ENCODE data around the gene RNF182. TPM values are rescaled to one million over a fixed set of nuclear protein-coding genes. Genes with fewer than 3 reads are reported as not detected.
A peak's percentile ranks its signal among the peaks of the same experiment; 100 is the strongest.
"Not testable (repeated sequence)": the region's sequence is repeated elsewhere in the genome, so short reads cannot be mapped to it uniquely, and the experiment has no call there.

The RNF182 gene
- total and polyA plus RNA-seq, 2 donors (not counting 1 experiment from before 2014, with no cell fraction given): 2.5 to 14.1 TPM

DNA sequence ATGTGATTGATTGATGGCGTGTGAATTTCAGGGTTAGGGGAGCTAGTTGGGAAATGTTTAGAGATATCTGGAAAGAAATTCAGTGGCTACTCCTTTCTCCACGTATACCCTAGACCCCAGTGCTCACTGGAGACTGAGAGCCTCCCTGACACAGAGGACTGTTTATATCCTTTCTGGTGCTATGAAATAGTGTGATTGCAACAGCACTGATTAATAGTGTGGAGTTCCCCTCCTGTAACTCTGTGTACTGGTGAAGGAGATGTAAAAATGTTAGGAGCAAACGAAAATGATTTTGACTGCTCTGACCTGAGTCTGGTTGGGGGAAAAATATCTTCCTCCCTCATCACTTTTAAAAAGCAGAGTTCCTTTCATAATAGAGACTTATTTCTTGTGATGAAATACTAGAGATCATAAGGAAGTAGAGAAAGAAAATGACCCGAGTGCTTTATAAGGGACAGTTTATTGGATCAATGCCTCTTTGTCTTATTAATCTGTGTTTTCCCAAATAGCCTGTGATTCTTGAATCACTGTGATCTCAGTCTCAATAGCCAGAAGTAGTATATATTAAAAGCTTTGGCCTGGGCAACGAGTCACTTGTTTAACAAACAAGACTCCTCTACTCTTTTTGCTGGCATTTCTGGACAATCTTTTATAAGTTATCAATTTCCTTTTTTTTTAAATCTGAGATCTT is 92.3 kb downstream of the RNF182 start:
- H3K4me1 ChIP-seq (ENCODE audit: control insufficient read depth, extremely low read depth, insufficient read depth, low read length): no peaks in the 10 kb centered on the region
- no peaks in the 10 kb centered on the region for H3K79me2 ChIP-seq (ENCODE audit: control insufficient read depth, insufficient read depth, low read length)
- TF ChIP-seq CTCF (conservative IDR thresholded peaks at IDR 0.05 in 1 of 2, IDR thresholded peaks at IDR 0.05 in 1 of 2; ENCODE audit: low read depth in 1 of 2, low read length in 2 of 2) (no peak), EZH2 (IDR thresholded peaks at IDR 0.05; ENCODE audit: low read length, missing control alignments) (no peak)
- peaks cover 2% of the 10 kb centered on the region for H3K27me3 ChIP-seq (ENCODE audit: control insufficient read depth, insufficient read depth, low read length)
- H3K36me3 ChIP-seq (ENCODE audit: control insufficient read depth, insufficient read depth, low read length): no peaks in the 10 kb centered on the region
- no peaks in the 10 kb centered on the region for H4K20me1 ChIP-seq (ENCODE audit: control insufficient read depth, extremely low read depth, insufficient read depth, low read length)
- H3K27ac ChIP-seq (ENCODE audit: insufficient read depth, low read length): no peak overlapping the region
- peak in 1 of 2 donors; percentile 66 for DNase-seq (ENCODE audit: low read depth in 2 of 2)
- no peak overlapping the region for H3K9ac ChIP-seq (ENCODE audit: insufficient read depth, low read length)
- no peak overlapping the region for H2AFZ ChIP-seq (ENCODE audit: low read length)
- no peak overlapping the region for H3K4me3 ChIP-seq (replicated peaks in 1 of 4; ENCODE audit: control extremely low read depth in 1 of 4, insufficient read depth in 1 of 4, low read depth in 3 of 4, low read length in 4 of 4)
- H3K9me3 ChIP-seq (ENCODE audit: control insufficient read depth, insufficient read depth, low read depth, low read length): no peaks in the 10 kb centered on the region
- no peak overlapping the region for H3K4me2 ChIP-seq (ENCODE audit: extremely low read depth, insufficient read depth, low read length)

GRCh38 chr6:14017626-14018475 is 93.1 kb downstream of the RNF182 start:
- no peaks in the 10 kb centered on the region for H4K20me1 ChIP-seq (ENCODE audit: control insufficient read depth, extremely low read depth, insufficient read depth, low read length)
- H3K79me2 ChIP-seq (ENCODE audit: control insufficient read depth, insufficient read depth, low read length): no peaks in the 10 kb centered on the region
- no peak for TF ChIP-seq CTCF (conservative IDR thresholded peaks at IDR 0.05 in 1 of 2, IDR thresholded peaks at IDR 0.05 in 1 of 2; ENCODE audit: low read depth in 1 of 2, low read length in 2 of 2)
- TF ChIP-seq EZH2 (IDR thresholded peaks at IDR 0.05; ENCODE audit: low read length, missing control alignments): no peak
- H3K4me2 ChIP-seq (ENCODE audit: extremely low read depth, insufficient read depth, low read length): no peak overlapping the region
- no peaks in the 10 kb centered on the region for H3K9me3 ChIP-seq (ENCODE audit: control insufficient read depth, insufficient read depth, low read depth, low read length)
- no peaks in the 10 kb centered on the region for H3K27me3 ChIP-seq (ENCODE audit: control insufficient read depth, insufficient read depth, low read length)
- DNase-seq (ENCODE audit: low read depth in 2 of 2): no peak
- H3K4me3 ChIP-seq (replicated peaks in 1 of 4; ENCODE audit: control extremely low read depth in 1 of 4, insufficient read depth in 1 of 4, low read depth in 3 of 4, low read length in 4 of 4): no peak overlapping the region
- H3K4me1 ChIP-seq (ENCODE audit: control insufficient read depth, extremely low read depth, insufficient read depth, low read length): no peaks in the 10 kb centered on the region
- no peak overlapping the region for H3K9ac ChIP-seq (ENCODE audit: insufficient read depth, low read length)
- no peaks in the 10 kb centered on the region for H3K36me3 ChIP-seq (ENCODE audit: control insufficient read depth, insufficient read depth, low read length)
- no peak overlapping the region for H3K27ac ChIP-seq (ENCODE audit: insufficient read depth, low read length)
- H2AFZ ChIP-seq (ENCODE audit: low read length): no peak overlapping the region

- not testable (repeated sequence) for H3K27ac ChIP-seq (ENCODE audit: insufficient read depth, low read length); H2AFZ ChIP-seq (ENCODE audit: low read length); H3K27me3 ChIP-seq (ENCODE audit: control insufficient read depth, insufficient read depth, low read length); H3K9me3 ChIP-seq (ENCODE audit: control insufficient read depth, insufficient read depth, low read depth, low read length); H3K36me3 ChIP-seq (ENCODE audit: control insufficient read depth, insufficient read depth, low read length); H3K4me3 ChIP-seq (replicated peaks in 1 of 4; ENCODE audit: control extremely low read depth in 1 of 4, insufficient read depth in 1 of 4, low read depth in 3 of 4, low read length in 4 of 4); H3K4me2 ChIP-seq (ENCODE audit: extremely low read depth, insufficient read depth, low read length); H3K79me2 ChIP-seq (ENCODE audit: control insufficient read depth, insufficient read depth, low read length); H3K9ac ChIP-seq (ENCODE audit: insufficient read depth, low read length); DNase-seq (ENCODE audit: low read depth in 2 of 2); H4K20me1 ChIP-seq (ENCODE audit: control insufficient read depth, extremely low read depth, insufficient read depth, low read length); H3K4me1 ChIP-seq (ENCODE audit: control insufficient read depth, extremely low read depth, insufficient read depth, low read length)
Observed at GRCh38 chr6:14018559-14018958, 93.8 kb downstream of the RNF182 start.
